ENCODE results near the gene KNG1.

The KNG1 gene

DNA sequence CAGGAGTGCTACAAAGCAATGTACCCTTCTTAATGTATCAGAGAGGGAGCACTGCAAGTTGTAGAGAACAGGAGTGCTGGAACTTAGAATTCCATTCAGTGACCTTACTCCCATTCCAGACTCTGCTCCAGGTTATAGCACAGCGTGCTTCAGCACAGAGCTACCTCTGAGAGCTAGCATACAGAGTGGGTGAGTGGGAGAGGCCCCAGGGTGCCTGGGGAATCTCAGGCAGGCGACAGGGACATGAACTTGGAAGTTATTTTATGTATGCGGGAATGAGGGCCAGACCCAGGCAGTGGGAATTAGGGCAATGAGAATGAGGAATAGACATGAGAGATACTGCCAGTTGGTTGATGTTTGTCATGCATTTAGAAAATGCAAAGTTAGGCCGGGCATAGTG, 3.7 kb upstream of the KNG1 start:
- no peak for DNase-seq

DNA sequence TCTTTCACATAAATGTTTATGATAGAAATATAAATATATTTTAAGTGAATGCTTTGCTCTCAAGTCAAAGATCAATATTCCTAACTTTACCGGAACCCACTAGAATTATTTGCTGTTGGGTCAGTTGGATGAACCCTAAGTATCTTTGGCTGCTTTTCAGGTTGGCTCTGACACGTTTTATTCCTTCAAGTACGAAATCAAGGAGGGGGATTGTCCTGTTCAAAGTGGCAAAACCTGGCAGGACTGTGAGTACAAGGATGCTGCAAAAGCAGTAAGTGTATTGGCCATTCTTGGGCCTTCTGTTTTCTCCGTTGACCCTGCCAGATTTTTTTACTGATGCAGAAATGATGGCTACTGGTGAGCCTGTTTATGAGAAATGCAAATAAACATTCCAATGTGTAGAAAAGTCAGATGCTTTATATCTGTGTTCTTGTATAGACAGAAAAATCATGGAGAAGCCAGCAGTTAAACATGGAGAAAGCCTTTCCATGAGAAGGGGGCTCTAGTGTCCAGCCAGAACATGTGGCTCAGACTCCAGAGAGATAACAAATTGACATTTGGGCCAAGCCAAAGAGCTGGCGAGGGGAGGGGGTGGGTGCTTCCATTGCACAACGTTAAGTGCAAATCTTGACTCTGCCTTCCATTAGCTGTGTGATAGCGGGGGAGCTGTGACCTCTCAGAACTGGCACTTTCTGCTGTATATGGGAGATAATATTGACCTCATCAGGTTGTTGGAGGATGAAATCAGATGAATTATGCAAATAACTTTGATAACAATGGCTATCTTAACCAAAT, 3.0 kb downstream of the KNG1 start:
- DNase-seq: no peak

DNA sequence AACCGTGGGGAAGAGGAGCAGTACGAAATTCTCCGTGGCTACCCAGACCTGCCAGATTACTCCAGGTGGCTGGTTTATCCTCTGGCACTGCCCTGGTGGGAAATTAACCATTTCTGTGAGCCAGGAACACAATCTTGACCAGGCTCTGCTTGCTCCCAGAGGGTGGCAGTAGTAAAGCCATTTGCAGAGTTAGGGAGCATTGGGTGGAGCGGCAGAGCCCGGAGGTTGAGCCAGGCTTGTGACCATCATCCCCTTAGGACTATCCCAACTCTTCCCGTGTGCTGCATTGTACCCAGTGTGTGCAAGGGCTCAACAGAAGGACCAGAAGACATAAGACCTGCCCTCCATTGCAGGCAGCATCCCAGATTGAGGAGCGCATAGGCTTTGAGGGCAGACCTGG, 5.3 kb downstream of the KNG1 start:
- no peak for DNase-seq

DNA sequence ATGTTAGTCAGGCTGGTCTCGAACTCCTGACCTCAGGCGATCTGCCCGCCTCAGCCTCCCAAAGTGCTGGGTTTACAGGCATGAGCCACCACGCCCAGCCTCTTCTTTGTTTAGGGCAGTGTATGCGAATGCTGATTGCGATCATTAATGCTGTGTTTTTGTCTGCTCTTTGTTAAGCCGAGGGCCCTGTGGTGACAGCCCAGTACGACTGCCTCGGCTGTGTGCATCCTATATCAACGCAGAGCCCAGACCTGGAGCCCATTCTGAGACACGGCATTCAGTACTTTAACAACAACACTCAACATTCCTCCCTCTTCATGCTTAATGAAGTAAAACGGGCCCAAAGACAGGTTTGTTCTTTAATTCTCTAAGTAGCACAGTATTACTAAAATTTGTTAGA, 7.8 kb downstream of the KNG1 start:
- DNase-seq: no peak

DNA sequence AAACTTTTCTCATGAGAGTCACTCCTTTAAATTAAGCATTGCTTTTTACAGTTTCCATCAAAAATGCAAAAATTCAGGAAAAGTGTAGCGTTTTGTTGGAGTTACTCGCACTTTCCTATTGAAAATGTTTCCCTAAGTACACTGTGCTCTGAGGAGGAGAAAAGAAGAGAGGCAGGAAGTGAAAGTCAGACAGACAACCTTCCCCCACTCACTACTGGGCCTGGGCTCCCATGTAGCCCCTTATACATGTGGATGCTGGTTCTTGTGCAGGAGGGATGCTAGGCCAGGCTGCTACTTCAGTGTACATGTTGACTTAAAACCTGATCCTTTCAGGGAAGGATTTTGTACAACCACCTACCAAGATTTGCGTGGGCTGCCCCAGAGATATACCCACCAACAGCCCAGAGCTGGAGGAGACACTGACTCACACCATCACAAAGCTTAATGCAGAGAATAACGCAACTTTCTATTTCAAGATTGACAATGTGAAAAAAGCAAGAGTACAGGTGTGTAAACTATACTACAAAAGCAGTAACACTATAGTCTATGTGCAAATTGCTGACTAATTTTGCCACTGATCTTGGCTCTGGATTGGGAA, 15.1 kb downstream of the KNG1 start:
- DNase-seq: no peak

DNA sequence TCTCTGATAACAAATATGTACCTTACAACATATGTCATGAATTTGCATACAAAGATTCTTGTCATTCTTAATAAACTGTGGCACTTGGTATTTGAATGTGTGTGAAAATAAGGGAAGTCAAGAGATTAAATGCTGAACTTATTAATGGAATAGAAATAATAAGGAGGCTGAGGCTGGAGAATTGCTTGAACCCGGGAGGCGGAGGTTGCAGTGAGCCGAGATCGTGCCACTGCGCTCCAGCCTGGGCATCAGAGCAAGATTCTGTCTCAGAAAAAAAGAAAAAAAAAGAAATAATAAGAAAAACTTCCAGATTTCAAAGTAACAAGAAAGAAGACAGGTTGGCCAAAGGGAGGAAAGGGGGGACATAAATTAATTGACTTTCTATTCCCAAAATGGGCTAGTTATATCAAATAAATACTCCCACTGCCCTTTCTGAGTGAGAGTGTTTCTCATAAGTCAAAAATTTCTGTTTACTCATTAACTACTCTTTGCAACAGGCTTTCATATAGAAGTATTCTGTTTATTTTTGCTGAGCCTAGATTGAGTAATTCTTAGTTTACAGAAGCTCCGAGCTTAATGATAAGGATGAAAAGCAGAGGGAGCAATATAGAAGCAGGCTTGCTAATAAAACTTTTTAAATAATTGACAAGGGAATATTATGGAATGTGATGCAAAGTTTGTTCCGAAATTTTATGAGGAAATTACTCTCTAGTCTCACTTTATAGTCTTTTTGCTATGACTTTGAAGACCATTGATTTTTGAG, 25.6 kb downstream of the KNG1 start:
- no peak for DNase-seq

DNA sequence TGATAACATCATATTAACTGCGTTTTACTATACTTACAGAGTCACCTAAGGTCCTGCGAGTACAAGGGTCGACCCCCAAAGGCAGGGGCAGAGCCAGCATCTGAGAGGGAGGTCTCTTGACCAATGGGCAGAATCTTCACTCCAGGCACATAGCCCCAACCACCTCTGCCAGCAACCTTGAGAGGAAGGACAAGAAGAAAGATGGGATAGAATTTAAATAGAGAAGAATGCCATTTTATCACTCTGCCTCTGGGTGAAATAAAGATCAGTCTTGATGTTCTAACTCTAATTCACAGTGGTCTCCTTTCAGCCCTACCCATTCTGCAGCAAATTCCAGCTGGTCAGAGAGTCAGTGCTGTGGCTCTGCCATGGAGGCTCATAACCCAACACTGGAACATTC, 26.5 kb downstream of the KNG1 start:
- no peak for DNase-seq

DNA sequence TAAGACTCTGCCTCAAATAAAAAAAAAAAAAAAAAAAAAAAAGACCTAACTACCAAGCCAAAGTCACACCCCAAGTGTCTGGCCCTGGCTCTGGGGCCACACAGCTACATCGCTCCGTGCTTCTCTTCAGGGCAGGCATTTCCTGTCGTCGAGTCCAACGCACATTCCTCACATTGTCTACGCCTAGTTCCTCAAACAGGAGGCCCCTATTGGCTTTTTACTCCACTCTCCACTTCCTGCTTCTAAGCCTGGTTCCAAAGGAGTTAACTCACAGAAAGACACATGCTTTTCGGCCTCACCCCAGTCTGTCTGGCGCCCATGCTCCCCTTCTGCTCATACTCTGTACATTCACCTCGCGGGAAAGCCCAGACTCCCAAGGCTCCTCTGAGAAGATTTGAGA, 28.8 kb downstream of the KNG1 start:
- peak; percentile 1 for DNase-seq

DNA sequence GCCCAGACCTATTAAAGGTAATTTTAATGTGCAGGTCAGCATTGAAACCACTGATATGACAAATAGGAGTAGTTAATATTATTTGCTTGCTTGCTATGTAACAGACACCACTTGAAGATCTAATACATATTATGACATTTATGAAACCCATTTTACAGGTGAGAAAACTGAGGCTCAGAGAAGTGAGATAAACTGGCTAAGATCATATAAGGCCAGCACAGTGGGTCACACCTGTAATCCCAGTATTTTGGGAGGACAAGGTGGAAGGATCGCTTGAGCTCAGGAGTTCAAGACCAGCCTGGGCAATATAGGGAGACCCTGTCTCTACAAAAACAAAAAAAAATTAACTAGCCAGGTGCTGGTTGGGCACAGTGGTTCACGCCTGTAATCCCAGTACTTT, 33.2 kb downstream of the KNG1 start:
- DNase-seq: no peak

DNA sequence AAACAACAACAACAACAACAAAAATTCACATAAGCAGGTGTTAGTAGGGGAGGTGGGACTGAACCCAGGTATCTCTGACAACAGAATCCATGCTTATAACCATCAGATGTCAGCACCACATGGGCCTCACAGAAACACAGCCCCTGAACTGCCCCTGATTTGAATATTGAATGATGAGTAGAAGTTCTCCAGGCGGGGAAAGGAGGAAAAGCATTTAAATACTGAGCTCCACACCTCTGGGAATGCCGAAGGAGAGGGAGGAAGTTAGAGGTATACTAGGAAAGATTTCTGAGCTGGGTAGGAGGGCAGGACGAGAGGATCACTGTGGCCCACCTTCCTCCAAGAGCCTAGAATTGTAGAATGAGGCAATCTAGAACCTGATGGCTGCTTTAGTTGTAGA, 34.3 kb downstream of the KNG1 start:
- no peak for DNase-seq

DNA sequence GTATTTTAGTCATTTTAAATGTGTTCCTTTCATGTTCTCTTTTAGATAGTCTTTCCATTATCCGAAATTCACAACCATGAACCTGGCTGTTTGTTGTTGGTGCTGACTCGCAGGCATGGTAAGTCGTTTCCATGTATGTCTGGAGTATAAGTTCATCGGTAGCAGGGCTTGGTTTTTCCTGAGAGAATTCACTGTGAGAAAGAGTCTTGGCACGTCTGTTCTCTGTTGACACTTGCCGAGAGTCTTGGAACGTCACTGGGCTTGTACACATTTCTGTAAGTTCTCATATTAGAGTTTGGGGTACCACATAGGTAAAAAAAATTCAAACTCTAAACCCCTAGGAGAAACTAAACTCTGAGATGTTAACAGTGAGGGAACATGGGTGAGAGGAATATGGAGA, 36.8 kb downstream of the KNG1 start:
- no peak for DNase-seq

DNA sequence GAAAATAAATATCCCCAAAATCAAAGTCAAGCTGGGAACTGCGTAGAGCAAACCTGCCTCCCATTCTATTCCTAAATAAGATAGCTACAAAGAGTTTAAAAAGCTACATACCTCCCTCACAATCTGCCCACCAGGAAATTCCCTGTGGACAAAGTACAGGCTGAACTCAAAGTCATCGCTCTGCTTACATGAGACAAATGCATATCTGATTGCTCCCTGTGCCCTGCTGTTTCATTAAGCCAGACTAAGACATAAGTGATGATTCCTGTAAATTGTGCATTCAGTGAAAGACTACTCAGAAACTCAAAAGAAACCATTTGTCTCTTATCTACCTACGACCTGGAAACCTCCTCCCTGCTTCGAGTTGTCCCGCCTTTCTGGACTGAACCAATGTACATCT, 37.7 kb downstream of the KNG1 start:
- no peak for DNase-seq

DNA sequence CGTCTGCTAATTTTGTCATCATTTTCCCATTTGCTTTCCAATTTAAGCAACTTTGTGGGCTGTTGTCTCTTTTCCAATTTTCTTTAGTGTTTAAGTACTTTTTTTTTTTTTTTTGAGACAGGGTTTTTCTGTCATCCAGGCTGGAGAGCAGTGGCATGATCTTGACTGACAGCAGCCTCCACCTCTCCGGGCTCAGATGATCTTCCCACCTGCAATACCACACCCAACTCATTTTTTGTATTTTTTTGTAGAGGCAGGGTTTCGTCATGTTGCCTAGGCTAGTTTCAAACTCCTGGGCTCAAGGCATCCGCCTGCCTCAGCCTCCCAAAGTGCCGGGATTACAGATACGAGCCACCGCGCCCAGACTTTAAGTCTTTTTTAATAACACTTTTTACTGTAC, 40.1 kb downstream of the KNG1 start:
- no peak for DNase-seq

DNA sequence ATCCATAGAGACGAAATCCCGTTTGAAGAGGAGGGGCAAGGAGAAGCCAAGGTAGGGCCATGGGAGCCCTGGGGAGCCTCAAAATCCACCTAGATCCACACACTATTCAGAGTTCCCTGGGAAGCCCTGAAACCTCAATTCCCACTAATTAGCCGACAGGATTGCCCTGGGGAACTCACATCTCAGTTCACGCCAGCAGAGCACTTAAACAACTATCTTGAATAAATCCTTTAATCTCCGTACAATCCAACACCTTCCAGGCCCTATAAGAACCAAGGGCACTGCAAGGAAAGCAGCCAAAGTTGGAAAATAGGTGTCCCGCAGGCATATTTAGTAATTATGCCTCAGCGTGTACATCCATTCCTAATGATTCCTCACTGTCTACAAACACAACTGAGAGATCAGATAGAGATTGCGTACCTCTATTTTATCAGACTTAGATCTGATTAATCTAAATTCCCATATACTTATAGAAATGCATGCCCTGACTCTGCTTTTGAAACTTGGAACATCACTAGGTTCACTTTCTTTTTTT, 40.6 kb downstream of the KNG1 start:
- DNase-seq: no peak

DNA sequence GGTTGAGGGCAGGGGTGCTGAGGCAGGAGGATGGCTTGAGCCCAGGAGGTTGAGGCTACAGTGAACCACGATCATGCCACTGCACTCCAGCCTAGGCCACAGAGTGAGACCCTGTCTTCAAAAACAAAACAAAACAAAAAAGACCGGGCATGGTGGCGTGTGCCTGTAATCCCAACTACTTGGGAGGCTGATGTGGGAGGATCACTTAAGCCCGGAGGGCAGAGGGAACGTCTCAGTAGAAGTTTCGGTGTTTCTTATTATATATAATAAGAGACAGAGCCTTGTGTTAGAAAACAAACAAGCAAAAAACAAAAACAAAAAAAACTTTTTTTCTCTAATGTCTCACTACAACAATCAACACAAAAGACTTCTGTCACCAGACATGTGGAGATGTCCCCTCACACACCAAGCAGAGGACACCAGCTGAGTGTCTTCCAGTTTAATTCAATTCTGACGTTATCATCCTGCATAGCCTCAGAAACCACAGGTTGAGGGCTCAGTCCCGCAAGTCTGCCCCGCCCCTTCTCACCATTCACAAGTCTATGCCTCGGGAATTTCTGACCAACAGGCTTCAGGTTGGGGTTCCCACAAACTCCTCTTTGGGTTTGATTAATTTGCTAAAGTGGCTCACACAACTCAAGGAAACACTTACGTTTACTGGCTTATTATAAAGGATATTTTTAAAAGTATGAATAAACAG, 42.2 kb downstream of the KNG1 start:
- no peak for DNase-seq

DNA sequence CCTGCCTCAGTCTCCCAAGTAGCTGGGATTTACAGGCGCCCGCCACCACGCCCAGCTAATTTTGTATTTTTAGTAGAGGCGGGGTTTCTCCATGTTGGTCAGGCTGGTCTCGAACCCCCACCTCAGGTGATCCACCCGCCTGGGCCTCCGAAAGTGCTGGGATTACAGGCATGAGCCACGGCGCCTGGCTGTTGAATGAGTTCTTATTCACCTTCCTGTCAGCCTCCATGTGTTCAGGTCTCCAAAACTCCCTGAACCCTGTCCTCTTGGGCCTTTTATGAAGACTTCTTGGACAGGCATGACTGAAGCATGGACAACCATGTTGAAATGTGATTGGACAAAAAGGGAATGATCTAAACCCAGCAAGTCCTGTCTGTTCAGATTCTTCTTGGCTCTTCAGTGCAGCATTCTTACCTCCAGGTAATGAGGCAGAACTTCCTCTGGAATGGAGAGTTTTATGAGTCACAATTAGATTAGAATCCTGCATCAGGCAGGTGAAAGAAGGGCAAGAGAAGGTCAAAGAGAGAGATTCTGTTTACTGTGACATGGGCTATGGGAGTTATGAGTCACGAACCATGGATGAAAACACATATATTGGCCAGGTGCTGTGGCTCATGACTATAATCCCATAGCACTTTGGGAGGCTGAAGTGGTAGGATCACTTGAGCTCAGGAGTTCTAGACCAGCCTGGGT, 43.1 kb downstream of the KNG1 start:
- DNase-seq: no peak

DNA sequence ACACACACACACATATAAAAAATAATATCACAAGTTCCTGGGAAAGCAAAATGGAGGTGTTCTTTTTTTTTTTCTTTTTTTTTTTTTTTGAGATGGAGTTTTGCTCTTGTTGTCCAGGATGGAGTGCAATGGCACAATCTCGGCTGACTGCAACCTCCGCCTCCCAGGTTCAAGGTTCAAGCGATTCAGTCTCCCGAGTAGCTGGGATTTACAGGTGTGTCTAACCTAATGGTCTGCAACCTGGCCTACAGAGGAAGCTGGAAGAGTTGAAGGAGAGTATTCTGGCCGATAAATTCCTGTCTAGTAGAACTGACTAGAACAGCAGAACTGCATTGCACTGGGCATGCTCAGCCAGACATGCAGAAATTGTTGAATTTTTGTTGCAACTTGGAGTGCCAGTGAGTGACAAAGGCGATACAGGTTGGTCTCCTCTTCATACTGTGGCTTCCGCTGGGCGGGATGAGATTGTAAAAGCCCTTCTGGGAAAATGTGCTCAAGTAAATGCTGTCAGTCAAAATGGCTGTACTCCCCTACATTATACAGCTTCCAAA, 43.8 kb downstream of the KNG1 start:
- DNase-seq: no peak

DNA sequence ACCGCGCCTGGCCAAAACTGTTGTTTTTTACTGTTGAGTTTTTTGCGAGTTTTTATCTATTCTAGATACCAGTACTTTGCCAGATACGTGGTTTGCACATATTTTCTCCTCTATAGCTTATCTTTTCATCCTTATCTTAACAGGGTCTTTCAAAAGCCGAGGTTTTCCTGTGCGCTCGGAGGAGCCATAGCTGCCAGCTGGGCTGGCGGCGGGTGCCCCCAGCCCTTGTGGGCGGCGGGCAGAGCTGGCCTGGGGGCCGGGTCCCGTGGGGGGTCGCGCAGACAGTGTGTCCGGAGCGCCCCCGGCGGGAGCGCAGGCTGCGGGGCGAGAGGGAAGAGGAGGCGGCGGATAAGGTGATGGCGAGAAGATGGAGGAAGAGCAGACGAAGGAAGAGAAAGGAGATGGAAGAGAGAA, 55.1 kb downstream of the KNG1 start:
- DNase-seq: peak; percentile 5

DNA sequence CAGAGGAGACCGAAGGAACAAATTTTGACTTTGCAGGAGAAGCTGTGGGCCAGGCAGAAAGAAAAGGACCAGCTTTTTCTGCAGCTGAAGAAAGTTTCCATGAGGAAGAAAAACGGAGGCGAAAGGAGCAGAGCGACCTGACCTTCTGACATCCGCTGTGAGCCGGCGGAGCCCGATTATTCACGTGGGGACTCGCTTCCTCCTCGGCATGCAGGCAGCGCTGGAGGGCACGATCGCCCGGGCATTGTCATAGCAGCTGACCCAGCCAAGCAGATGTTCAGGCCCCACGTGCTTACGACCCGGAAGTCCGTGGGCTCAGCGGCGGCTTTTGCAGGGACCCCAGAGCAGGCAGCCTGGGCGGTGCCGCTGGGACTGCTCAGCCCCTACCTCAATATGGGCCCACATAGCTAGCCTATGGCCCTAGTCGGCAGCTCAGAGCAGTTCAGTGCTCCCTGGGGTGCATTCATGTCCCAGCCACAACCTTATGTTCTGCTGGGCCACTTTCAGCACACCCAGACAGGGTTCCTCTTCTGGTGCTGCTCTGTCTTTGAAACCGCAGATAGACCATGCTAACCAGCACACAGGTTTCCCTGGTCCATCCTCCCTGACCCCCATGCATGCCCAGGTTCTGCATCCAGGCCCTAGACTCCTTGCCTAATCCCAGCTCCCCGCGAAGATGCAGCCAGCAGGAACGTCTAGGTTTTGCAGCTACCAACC, 55.7 kb downstream of the KNG1 start:
- DNase-seq: peak; percentile 79

DNA sequence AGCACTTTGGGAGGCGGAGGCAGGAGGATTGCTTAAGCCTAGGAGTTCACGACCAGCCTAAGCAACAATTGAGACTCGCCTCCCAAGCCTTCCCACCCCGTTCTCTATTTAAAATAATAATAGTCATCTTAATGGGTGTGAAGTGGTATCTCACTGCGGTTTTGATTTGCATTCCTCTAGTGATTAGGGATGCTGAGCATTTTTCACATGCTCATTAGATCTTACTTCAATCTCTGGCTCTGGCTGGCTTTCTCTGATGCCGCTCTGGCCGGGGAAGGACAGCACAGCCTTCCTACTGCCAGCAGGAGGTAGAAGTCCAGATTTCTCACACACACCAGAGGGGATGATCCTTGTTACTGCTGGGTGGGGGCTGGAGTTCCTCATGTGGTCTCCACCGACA, 58.8 kb downstream of the KNG1 start:
- no peak for DNase-seq

DNA sequence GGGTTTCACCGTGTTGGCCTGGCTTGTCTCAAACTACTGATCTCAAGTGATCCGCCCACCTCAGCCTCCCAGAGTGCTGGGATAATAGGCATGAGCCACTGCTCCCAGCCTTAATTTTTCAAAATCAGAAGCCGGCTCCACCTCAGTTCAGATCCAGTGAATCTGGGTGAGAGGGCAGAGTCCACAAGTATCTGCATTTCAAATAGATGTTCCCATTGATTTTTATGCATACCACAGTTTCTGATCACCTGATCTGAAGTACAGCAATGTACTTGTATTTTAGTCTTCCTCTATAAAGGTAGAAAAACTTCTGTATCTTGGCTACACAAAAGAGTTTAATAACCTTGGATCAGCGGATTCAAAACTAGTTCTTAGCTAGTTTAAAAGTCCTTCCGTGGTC, 62.0 kb downstream of the KNG1 start:
- DNase-seq: no peak
